ENCODE data around the gene ADGRL2. TPM values are rescaled to one million over a fixed set of nuclear protein-coding genes. Genes with fewer than 3 reads are reported as not detected.

The ADGRL2 gene
- polyA plus RNA-seq, 1 of the 3 experiments (the other 2 are of a cell fraction), result 40.3 TPM

DNA sequence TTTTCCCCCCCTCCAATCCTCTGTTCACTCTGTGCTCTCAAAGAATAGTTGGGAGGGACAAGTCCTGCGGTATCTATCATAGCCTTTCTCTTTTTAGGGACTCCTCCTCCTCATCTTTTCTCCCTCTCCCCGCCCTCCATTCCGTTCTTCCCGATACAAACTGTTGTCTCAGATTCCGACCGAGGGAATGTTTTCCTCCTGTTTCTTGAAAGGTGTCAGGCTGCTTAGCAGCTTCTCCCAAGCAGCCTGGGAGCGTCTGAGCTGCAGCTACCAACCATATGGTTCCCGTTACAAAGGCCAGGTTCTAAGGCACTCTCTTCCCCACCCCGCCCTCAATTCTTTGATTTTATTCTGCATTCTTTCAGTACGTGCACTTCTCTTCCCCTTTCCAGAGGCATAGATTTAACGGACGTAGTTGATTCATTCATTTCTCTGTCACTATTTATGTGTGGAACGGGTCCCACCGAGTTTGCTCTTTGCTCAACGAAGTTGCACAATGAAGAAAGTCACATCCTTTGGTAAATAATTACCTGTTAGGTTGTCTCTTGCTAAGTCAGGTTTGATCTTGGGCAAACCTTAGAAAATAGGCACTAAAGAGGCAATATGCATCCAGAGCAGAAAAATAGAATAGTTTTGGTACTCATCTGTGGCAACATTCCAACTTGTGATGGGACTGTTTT is 2.8 kb downstream of the ADGRL2 start:
- Histone ChIP-seq H3K4me3 (ENCODE audit: low read depth in 2 of 2, low read length in 1 of 2) (peak overlapping the region; percentile 91 to 97), H3K36me3 (replicated peaks in 1 of 2; ENCODE audit: control insufficient read depth in 1 of 2, insufficient read depth in 2 of 2, low read length in 1 of 2) (no peaks in the 10 kb centered on the region), H3F3A (replicated peaks; ENCODE audit: insufficient read depth) (peaks cover 38% of the 10 kb centered on the region), H3K27ac (ENCODE audit: low read depth in 2 of 2, low read length in 1 of 2) (peak overlapping the region; percentile 92 to 97), H4K20me1 (ENCODE audit: insufficient read depth) (peaks cover 19% of the 10 kb centered on the region), H3K27me3 (ENCODE audit: insufficient read depth) (no peaks in the 10 kb centered on the region), H3K4me2 (peak overlapping the region; percentile 78), H3K4me1 (ENCODE audit: control insufficient read depth in 1 of 2, insufficient read depth in 2 of 2, low read depth in 1 of 2, low read length in 1 of 2) (peaks cover 4 to 12% of the 10 kb centered on the region in 2 experiments; a peak in 2 of 4 replicates), H3K9me2 (no peaks in the 10 kb centered on the region), H3K9ac (peak overlapping the region; percentile 91), H2AFZ (ENCODE audit: low read depth) (peak overlapping the region; percentile 60), H3K79me2 (ENCODE audit: insufficient read depth) (peaks cover 72% of the 10 kb centered on the region), H3K9me3 (no peaks in the 10 kb centered on the region)
- CTCF ChIA-PET, result interaction anchor here (0.7 to 2.6 kb wide), 4 partner anchors 9 to 1585 kb away, joined by 3 to 10 read pairs (median 3); no protein-coding TSS in a partner anchor
- WGBS (ENCODE audit: low lambda C conversion rate), result under 1% methylated on average over 15 of the region's 15 CpGs
- POLR2A ChIA-PET, result interaction anchor here (0.5 to 1.1 kb wide), 4 partner anchors 488 to 1961 kb away, joined by 3 read pairs; no protein-coding TSS in a partner anchor
- TF ChIP-seq TCF12 (IDR thresholded peaks at IDR 0.05) (peak; percentile 45; the same call in 1 of the 2 replicates), REST (IDR thresholded peaks at IDR 0.05; ENCODE audit: low read depth, low read length) (no peak), TAF1 (IDR thresholded peaks at IDR 0.05; ENCODE audit: borderline replicate concordance, low read depth, low read length) (peak; percentile 23; the same call in 1 of the 2 replicates)
- peak; percentile 14 for DNase-seq

DNA sequence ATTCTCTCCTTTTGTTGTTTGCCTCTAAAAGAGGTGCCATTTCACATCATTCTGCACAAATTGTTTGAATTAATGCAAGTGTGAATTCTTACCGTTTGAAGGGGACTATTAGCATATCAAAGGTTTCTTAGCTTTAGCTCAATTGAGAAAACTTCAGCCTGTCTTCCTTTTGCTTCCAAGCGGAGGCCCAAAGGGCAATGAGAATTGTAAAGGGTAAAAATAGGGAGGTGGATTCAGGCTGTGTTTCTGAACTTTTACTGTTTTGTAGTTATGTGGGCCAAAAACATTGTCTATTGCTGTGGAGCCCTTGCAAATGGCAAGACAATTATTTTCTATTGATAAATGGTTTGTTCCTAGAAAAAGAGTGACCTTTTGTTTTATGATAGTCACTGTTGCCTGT is 3.6 kb downstream of the ADGRL2 start:
- peaks cover 4 to 14% of the 10 kb centered on the region in 2 experiments; a peak in 2 of 4 replicates for H3K4me1 ChIP-seq (ENCODE audit: control insufficient read depth in 1 of 2, insufficient read depth in 2 of 2, low read depth in 1 of 2, low read length in 1 of 2)
- H3K4me2 ChIP-seq, result peak overlapping the region; percentile 78
- H3K9me3 ChIP-seq, result no peaks in the 10 kb centered on the region
- TF ChIP-seq TCF12 (IDR thresholded peaks at IDR 0.05) (no peak), EZH2phosphoT487 (IDR thresholded peaks at IDR 0.05; ENCODE audit: borderline replicate concordance, low read depth) (no peak), MEF2A (IDR thresholded peaks at IDR 0.05; ENCODE audit: borderline replicate concordance, low read depth) (no peak), MXI1 (IDR thresholded peaks at IDR 0.05; ENCODE audit: low read depth, low read length) (no peak), ELF1 (IDR thresholded peaks at IDR 0.05) (no peak), ZBTB33 (IDR thresholded peaks at IDR 0.05; ENCODE audit: borderline replicate concordance, low read depth) (no peak), IRF3 (IDR thresholded peaks at IDR 0.05; ENCODE audit: low read depth, low read length) (no peak), REST (IDR thresholded peaks at IDR 0.05; ENCODE audit: low read depth, low read length) (no peak), GATA2 (CRISPR knock-in tag; IDR thresholded peaks at IDR 0.05) (no peak), GABPA (IDR thresholded peaks at IDR 0.05; ENCODE audit: low read depth) (no peak)
- TF ChIP-seq, protein P1, sequence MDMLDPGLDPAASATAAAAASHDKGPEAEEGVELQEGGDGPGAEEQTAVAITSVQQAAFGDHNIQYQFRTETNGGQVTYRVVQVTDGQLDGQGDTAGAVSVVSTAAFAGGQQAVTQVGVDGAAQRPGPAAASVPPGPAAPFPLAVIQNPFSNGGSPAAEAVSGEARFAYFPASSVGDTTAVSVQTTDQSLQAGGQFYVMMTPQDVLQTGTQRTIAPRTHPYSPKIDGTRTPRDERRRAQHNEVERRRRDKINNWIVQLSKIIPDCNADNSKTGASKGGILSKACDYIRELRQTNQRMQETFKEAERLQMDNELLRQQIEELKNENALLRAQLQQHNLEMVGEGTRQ (IDR thresholded peaks at IDR 0.05; ENCODE audit: borderline replicate concordance, low read depth, low read length), result no peak
- H3K9ac ChIP-seq, result peak overlapping the region; percentile 91
- H3K27me3 ChIP-seq (ENCODE audit: insufficient read depth), result no peaks in the 10 kb centered on the region
- peaks cover 36% of the 10 kb centered on the region for H3F3A ChIP-seq (replicated peaks; ENCODE audit: insufficient read depth)
- H3K79me2 ChIP-seq (ENCODE audit: insufficient read depth), result peaks cover 79% of the 10 kb centered on the region
- no peaks in the 10 kb centered on the region for H3K36me3 ChIP-seq (replicated peaks in 1 of 2; ENCODE audit: control insufficient read depth in 1 of 2, insufficient read depth in 2 of 2, low read length in 1 of 2)
- ChIA-PET CTCF (interaction anchor here (1.1 kb wide), 1 partner anchor 8 kb away, joined by 3 read pairs; no protein-coding TSS in a partner anchor), POLR2A (no interaction called here)
- H2AFZ ChIP-seq (ENCODE audit: low read depth), result peak overlapping the region; percentile 60; the same call in 1 of the 2 replicates
- H3K9me2 ChIP-seq, result no peaks in the 10 kb centered on the region
- H3K27ac ChIP-seq (ENCODE audit: low read depth in 2 of 2, low read length in 1 of 2), result peak overlapping the region; percentile 92 to 97
- 11% methylated on average over 2 of the region's 2 CpGs for WGBS (ENCODE audit: low lambda C conversion rate)
- DNase-seq, result no peak
- H3K4me3 ChIP-seq (ENCODE audit: low read depth in 2 of 2, low read length in 1 of 2), result peak overlapping the region; percentile 91 to 97
- H4K20me1 ChIP-seq (ENCODE audit: insufficient read depth), result peaks cover 19% of the 10 kb centered on the region

All from SK-N-SH (cell line).